Measurements from ENCODE around the gene UGT1A1.

DNA sequence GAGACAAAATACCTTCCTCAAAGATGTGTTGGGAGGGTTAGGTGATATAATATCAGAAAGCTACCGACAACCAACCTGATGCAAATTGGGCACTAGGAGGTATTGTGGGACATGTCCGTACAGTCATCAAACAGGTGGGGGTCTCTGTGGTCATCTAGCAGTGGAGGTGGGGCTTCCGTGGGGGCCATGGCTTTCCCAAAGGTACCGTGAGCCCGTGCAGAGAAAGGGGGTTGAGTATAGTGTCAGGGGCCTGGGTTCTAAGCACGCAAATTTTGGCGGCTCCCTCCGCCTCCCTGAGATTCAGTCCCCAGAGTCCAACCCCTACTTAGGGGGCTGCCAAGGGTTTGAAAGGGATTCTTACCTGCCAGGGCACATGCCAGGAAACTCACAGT, 61.6 kb downstream of the UGT1A1 start:
- TF ChIP-seq POLR2AphosphoS5 (IDR thresholded peaks at IDR 0.05) (no peak), POLR2A (IDR thresholded peaks at IDR 0.05) (no peak)

Measured in transverse colon (tissue), 3 donors.